Epithelial cell of umbilical artery (primary cell): ENCODE measurements around the gene HIGD2A. TPM values are rescaled to one million over a fixed set of nuclear protein-coding genes. Genes with fewer than 3 reads are reported as not detected.

ENCODE experiments used
- total RNA-seq: library from RNA; depleted of rRNA; stranded (reverse); fragments of >200 nt; gene quantifications from 2 replicates; pipeline ENCODE4 v1.2.3, GENCODE V29; 2014

HIGD2A gene, protein sequence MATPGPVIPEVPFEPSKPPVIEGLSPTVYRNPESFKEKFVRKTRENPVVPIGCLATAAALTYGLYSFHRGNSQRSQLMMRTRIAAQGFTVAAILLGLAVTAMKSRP
- 13.2 and 24.4 TPM in 2 replicates for total RNA-seq

GRCh38 chr5:176388444-176389134 lies at the start of gene HIGD2A, which contains the start of gene NOP16:
TSS of gene HIGD2A (plus strand) at chr5:176388751. CDS start at chr5:176388820, 69 bp downstream.
TSS of gene NOP16 (minus strand) at chr5:176388598. CDS start at chr5:176388539, 59 bp downstream.

DNA sequence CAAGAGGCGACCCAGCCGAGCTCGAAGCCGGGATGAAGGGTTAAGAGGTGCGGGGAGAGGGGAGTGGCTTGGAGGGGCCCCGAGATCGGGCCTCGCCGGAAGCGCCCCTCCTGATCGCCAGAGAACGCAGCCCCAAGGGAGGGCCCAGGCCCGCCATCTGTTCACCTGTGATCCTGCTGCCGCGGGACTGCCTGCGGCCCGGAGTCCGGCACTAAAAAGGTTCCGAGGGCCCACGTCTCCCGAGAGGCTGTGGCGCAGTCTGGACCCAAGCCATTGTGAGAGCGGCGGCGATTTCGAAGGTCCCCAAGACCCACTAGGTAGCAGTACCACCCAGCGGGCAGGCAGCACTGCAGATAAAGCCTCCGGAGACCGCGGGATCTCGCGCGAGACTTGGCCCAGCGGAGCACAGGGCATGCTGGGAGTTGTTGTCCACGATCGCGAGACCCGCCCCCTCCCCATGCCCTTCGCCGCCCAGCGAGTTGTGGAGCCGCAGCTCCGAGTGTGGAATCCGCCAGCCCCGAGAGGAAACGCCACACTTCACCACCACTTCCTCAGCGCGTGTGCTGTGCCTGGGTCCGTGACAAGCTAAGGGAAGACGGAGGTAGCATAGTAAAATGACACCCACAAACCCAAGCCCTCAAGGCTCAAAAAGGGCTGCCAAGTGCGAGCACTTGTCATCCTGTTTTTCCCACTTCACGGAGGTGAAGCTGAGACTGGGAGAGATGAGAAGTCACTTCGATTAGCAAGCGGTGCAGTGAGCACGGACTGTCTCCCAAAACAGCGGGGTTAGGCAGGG lies 26.9 kb upstream of the HIGD2A start, which contains the start of gene KIAA1191:
TSS of gene KIAA1191 (minus strand) at position 328 of the 796 bp plus-strand sequence. CDS start 2,256 bp downstream, outside the sequence.

DNA sequence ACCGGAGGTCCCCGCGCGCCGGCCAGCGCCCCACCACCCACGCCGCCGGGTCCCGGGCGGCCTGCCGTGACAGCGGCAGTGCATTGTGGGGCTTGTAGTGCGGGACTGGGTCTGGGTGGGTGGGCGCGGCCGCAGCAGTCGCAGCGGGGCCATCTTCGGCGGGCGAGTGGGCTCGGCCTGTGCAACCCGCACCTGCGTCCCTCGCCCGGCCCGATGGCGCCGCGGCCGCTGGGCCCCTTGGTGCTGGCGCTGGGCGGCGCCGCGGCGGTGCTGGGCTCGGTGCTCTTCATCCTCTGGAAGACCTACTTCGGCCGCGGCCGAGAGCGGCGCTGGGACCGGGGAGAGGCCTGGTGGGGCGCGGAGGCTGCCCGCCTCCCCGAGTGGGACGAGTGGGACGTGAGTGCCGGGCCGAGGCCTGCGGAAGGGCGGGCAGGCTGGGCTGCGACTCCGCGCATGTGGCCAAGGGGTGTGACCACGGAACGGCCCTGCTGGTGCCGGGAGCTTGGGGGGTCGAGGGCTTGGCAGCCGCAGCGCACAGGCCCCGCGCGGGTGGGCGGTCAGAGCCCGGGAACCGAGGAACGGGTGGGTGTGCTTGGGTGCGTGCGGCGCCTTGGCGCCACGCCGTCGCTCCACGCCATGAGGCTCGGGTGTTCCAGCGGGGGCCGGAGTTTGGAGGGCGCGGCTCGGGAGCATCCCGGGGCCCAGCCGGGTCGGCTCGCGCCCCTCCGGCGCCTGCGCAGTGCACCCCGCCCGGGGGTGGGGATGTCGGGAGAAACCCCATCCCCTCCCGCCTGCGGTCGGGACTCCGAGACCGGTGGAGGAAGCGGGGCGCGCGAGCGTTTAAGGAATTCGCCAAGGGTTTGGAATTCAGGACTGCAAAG lies 23.0 kb upstream of the HIGD2A start, which contains the start of gene ARL10:
TSS of gene ARL10 (plus strand) at position 137 of the 881 bp plus-strand sequence. CDS start at position 214, 77 bp downstream.

GRCh38 chr5:176415952-176416924 lies 27.7 kb downstream of the HIGD2A start, which contains the start of gene CLTB:
TSS of gene CLTB (minus strand) at chr5:176416539. CDS start at chr5:176416363, 176 bp downstream.

Other genes starting within 250 kb of the HIGD2A start
- gene SIMC1, start 150.3 kb upstream of the HIGD2A start, total RNA-seq, result 3.2 and 3.6 TPM in 2 replicates
- gene KIAA1191, start 27.0 kb upstream of the HIGD2A start, total RNA-seq, result 74.0 and 83.8 TPM in 2 replicates
- 5.8 and 8.1 TPM in 2 replicates for gene ARL10, start 23.3 kb upstream of the HIGD2A start, total RNA-seq
- 34.4 and 39.2 TPM in 2 replicates for gene NOP16, start 153 bp upstream of the HIGD2A start, total RNA-seq
- gene CLTB, start 27.8 kb downstream of the HIGD2A start, total RNA-seq, result 145 and 173 TPM in 2 replicates
- gene FAF2, start 59.6 kb downstream of the HIGD2A start, total RNA-seq, result 36.5 and 37.7 TPM in 2 replicates
- gene RNF44, start 148.7 kb downstream of the HIGD2A start, total RNA-seq, result 1.2 and 4.2 TPM in 2 replicates
- not detected in 2 replicates for gene CDHR2, start 160.6 kb downstream of the HIGD2A start, total RNA-seq
- gene GPRIN1, start 221.4 kb downstream of the HIGD2A start, total RNA-seq, result 5.2 and 6.5 TPM in 2 replicates
- not detected in 2 replicates for gene SNCB, start 241.8 kb downstream of the HIGD2A start, total RNA-seq
- not detected in 2 replicates for gene EIF4E1B, start 241.9 kb downstream of the HIGD2A start, total RNA-seq